Measurements from ENCODE around the gene DSN1.

The DSN1 gene

DNA sequence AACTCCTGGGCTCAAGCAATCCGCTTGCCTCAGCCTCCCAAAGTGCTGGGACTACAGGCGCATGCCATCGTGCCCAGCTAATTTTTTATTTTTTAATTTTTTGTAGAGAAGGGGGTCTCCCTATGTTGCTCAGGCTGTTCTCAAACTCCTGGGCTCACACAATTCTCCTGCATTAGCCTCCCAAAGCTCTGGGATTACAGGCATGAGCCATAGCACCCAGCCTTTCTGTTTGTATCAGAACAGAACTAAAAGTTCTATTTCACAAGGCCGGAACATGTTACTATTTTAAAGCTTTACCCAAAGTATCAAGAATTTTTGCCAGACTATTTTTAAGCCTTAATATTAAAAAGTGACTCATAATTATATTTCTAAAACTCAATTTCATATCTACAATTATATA lies 70.0 kb downstream of the DSN1 start:
- DNase-seq (ENCODE audit: insufficient read length, low spot score) (no peak), FAIRE-seq (no peak)
- TF ChIP-seq, protein P1, sequence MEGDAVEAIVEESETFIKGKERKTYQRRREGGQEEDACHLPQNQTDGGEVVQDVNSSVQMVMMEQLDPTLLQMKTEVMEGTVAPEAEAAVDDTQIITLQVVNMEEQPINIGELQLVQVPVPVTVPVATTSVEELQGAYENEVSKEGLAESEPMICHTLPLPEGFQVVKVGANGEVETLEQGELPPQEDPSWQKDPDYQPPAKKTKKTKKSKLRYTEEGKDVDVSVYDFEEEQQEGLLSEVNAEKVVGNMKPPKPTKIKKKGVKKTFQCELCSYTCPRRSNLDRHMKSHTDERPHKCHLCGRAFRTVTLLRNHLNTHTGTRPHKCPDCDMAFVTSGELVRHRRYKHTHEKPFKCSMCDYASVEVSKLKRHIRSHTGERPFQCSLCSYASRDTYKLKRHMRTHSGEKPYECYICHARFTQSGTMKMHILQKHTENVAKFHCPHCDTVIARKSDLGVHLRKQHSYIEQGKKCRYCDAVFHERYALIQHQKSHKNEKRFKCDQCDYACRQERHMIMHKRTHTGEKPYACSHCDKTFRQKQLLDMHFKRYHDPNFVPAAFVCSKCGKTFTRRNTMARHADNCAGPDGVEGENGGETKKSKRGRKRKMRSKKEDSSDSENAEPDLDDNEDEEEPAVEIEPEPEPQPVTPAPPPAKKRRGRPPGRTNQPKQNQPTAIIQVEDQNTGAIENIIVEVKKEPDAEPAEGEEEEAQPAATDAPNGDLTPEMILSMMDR (IDR thresholded peaks at IDR 0.05; ENCODE audit: insufficient read depth, missing control alignments) = no peak
